ENCODE results near the gene CHI3L2.

GRCh38 chr1:111256988-111257658 is 29.6 kb downstream of the CHI3L2 start:
- TF ChIP-seq TAF1 (IDR thresholded peaks at IDR 0.05; ENCODE audit: borderline replicate concordance, insufficient read depth, low read length), result no peak
- no peak for TF ChIP-seq REST (IDR thresholded peaks at IDR 0.05; ENCODE audit: insufficient read depth in 1 of 2, low read depth in 2 of 2, low read length in 2 of 2)
